CD4-positive, alpha-beta T cell treated with Interferon alpha-2 for 1 hour (primary cell): Measurements from ENCODE around the gene CORT.
A peak's percentile ranks its signal among the peaks of the same experiment; 100 is the strongest.
"Not testable (repeated sequence)": the region's sequence is repeated elsewhere in the genome, so short reads cannot be mapped to it uniquely, and the experiment has no call there.

Source experiments
- DNase-seq, 2 donors: peaks; one replicate each; pipeline ENCODE4 v3.0.0-alpha.2; 2020 to 2022

The CORT gene

DNA sequence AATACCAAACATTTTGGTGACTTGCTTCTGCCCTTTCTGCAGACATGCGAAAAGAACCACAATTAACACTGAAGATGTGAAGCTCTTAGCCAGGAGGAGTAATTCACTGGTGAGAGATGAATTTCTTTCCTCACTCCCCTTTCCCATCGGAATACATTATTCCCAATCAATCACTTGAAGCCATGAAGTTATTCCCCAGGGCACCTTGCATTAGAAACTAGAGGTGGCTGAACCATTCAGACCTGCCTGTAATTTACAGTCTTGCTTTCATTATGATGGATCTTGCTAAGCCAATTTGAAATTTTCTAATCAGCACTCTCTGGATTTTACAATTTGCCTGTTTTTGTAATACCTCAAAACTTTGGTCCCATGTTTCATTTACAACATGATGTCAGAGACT lies 9.5 kb upstream of the CORT start:
- no peak for DNase-seq

DNA sequence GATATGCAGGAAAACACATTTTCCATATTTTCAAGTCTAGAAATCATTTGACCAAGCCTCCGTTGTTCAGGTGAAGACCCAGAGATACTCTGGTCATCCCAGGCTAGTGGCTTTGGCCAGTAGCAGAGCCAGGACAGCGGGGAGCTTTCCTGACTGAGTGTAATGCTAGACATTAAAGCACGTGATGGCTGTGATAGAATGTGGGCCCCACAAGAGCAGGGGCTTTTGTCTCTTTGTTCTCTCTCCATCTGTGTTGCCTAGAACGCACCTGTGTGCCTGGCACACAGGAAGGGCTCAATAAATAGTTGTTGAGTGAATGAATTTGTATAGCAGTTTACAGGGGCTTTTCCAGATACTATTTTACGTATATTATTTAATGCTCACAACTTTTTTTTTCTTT lies 9.0 kb upstream of the CORT start:
- DNase-seq = no peak

DNA sequence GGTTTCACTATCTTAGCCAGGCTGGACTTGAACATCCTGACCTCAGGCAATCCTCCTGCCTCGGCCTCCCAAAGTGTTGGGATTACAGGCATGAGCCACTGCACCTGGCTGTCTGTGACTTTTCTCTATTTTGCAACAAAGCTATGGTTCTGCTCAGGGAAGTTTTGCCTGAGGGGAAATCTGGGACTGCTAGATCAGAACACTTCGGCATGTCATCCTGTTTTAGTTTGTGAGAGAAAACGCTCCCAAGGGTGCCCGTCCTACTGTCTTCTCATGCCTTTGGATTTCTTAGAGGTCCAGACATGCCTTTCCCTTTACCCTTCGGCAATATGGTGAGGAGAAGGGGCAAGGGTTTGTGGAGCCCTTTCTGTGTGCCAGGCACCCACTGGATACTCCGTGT lies 5.6 kb upstream of the CORT start:
- DNase-seq = no peak

DNA sequence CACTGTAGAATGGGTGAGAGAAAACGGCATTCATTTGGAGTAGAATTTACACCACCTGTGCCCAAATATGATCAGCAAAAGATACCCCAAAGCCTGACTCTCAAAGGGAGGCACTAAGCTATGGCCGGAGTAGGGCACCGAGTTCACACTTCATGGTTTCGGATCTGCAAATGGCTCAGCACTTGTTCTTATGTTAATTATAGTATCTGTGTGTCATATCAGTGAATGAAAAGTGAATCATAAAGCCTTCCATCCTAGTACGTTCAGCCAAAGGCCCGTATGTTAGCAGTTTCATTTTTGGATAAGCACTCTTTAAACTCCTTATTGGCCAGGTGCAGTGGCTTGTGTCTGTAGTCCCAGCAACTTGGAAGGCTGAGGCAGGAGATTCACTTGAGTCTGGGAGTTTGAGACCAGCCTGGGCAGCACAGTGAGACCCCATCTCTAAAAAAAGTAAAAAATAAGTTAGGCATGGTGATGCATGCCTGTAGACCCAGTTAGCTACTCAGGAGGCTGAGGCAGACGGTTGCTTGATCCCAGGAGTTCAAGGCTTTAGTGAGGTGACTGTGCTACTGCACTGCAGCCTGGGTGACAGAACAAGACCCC lies 4.9 kb upstream of the CORT start:
- no peak for DNase-seq

DNA sequence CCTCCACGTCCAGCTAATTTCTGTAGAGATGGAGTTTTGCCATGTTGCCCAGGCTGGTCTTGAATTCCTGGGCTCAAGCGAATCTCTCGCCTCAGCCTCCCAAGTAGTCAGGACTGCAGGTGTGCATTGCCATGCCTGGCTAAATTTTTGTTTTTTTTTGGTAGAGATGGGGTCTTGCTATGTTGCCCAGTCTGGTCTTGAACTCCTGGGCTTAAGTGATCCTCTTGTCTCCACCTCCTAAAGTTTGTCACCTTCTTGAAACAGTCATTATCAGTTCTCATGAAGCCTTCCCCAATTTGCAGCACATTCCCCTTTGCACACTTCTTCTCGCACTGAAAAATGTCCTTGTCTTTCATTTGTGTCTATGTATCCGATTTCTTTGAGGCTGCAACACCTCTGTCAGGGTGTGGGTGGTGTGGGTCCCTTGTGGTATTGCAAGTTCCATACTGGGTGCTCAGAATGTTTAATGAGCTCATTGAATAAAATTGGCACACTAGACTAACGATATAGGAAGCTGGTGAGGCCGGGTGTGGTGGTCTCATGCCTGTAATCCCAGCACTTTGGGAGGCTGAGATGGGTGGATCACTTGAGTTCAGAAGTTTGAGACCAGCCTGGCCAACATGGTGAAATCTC lies 2.9 kb upstream of the CORT start:
- DNase-seq = no peak

DNA sequence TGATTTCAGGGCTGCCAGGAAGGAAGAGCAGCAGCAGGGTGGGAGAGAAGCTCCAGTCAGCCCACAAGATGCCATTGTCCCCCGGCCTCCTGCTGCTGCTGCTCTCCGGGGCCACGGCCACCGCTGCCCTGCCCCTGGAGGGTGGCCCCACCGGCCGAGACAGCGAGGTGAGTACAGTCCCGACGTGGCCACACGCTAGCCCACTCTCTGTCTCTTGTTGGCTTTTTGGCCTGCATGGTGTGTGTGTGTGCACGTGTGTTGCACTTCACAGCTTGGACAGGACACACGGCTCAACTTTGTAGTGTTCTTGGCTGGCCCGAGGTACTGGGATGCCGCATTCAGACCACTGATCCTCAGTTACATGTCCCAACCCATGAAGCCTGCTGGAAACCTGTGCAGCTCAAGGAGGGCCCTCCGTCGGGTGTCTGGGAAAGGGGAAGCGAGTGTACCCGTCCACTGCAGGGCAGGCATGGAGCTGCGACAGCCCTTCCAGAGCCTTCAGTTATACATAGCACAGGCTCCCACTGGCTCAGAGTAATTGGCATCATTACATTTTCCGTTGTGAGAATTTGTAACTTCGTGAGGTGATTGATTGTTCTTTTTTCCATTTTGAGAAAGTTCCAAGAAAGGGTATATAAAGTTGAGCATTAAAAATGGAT lies 454 bp downstream of the CORT start:
- DNase-seq = no peak

DNA sequence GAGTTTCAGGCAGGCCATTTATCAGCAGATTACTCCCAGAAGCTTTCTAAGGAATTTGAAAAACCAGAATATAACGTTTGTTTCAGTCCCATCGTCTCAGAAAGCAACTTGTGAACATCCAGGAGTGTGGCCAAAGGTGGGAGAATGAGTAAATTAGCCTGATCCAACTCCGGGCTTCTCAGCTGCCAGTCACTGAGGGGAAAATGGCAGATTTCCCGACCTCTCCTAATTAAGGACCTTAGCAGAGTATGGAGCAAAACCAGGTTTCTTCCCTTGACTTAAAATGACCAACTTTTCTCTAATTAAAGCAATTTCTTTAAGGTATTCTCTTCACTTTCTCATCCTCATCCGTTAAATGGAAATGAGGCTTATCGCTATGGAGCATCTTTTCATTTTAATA lies 1.0 kb downstream of the CORT start:
- no peak for DNase-seq

DNA sequence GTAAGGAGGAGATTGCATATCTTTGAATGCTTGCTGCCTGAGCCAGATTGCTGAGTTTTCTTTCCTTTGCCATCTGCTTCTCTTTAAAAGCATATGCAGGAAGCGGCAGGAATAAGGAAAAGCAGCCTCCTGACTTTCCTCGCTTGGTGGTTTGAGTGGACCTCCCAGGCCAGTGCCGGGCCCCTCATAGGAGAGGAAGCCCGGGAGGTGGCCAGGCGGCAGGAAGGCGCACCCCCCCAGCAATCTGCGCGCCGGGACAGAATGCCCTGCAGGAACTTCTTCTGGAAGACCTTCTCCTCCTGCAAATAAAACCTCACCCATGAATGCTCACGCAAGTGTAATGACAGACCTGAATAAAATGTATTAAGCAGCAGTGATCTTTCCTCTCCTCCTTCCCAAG lies 1.5 kb downstream of the CORT start:
- DNase-seq = no peak

DNA sequence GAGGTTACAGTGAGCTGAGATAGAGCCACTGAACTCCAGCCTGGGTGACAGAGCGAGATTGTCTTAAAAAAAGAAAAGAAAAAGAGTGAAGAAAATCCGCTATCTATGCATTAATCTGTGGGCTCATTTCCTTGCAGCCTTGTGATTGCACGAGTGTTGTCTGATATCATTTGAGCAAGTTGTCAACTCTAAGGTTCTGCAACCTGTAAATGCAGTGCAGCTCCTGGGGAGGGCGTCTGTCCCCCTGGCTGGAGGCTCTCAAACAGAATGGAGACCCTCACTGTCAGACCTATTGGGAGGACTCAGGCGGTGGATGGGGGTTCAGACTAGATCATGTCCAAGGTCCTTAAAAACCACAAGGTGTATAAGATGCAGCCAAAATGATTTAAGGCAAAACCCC lies 6.2 kb downstream of the CORT start:
- DNase-seq = no peak

DNA sequence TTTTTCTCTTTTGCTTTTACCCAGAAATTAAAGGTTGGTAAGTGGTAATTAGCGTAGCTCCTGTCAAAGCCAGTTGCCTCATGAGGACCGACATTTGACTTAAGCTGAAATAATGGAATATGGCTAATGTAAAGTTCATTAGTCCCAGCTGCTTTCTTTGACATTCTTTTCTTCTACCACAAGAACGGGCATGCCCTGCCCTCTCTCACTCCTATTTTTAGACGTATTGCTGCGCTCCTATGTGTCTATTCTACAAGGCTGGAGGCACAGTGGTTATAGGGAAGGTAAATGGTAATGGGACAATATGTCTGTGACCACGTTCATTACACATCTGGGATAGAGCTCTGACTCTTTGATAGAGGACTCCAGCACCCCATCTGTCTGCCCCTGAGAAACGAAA lies 6.8 kb downstream of the CORT start:
- no peak for DNase-seq

DNA sequence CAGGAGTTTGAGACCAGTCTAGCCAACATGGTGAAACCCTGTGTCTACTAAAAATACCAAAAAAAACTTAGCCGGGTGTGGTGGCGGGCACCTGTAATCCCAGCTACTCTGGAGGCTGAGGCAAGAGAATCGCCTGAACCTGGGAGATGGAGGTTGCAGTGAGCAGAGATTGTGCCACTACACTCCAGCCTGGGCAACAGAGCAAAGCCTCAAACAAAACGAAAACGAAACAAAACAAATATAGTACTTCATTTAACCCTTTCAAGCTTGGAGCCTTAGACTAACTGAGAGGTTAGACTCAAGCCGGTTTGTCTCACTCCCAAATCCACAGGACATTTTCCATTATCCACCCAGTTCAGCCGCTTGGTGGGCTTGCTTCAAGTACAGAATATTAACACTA lies 7.6 kb downstream of the CORT start:
- DNase-seq = not testable (repeated sequence)

DNA sequence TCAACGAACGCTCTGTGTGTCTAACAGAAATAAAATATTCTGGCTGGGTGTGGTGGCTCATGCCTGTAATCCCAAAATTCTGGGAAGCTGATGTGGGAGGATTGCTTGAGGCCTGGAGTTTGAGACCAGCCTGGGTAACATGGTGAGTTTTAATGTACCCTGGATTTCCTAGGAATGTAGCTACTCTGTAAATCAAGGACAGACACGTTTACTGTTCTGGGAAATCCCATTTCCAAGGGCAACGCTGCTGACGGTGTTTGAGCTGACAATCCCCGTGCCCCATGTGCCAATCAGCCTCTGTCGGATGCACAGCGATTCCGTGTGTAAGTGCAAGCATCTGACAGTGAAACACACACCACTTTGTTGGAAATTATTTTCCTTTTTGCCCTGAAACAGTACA lies 8.0 kb downstream of the CORT start:
- DNase-seq = no peak

DNA sequence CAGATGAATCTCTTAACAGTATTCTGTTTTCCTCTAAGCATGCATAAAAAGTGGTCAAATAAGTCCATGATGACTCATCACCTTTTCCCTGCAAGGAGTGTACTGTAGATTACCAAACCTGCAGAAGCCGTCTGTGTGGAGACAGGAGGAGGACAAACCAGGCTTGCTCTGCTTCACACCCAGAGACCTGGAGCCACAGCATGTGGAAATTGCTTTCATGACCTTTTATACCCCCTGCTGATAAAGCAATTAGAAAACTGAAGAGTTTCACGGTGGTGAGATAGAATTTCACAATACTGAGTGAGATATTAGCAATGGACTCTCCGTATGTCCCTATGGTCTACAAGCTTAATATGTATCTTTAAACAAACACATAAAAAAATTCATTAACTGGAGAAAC lies 9.4 kb downstream of the CORT start:
- no peak for DNase-seq

DNA sequence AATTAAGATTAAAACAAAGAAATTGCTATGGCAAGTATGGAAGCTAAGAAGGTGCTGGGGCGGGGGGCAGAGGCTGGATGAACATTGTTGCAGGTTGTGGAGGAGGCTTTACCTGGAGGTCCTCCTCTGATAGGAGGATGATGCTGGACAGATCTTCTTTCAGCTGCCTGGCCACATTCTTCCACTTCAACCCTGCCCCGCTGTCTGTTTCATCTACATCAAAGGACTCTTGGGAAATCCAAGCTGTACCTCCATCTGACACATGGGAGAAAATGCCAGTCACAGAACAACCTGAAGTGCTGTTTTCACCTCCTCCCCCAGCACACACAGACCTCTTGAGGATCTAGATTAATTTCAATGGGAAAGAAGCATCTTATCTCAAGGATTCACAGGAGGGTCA lies 17.2 kb downstream of the CORT start:
- no peak for DNase-seq

DNA sequence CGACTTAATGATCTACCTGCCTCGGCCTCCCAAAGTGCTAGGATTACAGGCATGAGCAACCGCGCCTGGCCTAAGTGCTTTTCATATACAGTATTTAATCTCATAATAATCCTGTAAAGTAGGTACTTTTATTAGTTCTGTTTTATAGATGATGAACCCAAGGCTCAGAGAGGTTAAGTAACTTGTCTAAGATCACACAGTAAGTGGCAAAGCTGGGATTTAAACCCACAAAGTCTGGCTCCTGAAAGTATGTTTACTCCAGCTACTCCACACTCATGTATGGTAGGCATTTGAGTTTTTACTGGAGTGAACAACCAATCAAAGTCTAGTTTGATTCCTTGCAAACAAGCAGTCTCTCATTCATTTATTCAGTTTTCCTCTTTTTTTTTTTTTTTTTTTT lies 20.2 kb downstream of the CORT start:
- DNase-seq = no peak

DNA sequence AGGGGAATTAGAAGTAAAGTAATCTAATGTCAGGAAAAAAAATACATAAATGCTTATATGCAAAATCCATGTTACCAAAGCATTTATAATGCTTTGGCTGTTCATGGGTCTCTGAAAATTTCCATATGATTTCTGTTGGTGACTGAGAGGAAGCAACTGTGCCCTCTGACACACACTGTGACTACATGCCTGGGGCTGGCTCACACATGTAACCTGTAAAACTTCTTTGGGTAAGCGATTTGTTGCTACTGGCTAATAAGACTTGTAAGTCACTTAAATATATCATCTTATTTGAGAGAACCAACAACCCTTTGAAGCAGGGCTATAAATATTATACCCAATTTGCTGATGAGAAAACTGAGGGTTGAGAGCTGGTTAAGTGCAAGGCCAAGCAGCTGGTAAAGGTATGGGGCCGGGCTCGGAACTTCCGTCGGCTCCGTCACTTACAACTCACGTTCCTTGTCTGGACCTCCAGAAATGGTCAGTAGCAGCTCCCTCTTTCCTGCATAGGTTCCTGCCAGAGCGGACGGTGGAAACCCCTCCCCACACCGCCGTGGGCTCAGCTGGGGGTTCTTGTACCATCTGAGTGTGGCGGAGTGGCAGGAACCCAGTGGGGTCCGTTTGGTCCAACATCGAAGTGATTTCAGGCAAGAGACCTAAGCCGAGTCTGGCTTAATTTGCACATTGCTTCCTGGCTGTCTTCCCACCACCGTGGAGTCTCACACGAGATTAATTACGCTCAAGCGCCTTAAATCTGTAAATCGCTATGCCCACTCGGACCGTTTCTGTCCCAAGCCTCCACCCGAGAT lies 21.8 kb downstream of the CORT start:
- DNase-seq = no peak

DNA sequence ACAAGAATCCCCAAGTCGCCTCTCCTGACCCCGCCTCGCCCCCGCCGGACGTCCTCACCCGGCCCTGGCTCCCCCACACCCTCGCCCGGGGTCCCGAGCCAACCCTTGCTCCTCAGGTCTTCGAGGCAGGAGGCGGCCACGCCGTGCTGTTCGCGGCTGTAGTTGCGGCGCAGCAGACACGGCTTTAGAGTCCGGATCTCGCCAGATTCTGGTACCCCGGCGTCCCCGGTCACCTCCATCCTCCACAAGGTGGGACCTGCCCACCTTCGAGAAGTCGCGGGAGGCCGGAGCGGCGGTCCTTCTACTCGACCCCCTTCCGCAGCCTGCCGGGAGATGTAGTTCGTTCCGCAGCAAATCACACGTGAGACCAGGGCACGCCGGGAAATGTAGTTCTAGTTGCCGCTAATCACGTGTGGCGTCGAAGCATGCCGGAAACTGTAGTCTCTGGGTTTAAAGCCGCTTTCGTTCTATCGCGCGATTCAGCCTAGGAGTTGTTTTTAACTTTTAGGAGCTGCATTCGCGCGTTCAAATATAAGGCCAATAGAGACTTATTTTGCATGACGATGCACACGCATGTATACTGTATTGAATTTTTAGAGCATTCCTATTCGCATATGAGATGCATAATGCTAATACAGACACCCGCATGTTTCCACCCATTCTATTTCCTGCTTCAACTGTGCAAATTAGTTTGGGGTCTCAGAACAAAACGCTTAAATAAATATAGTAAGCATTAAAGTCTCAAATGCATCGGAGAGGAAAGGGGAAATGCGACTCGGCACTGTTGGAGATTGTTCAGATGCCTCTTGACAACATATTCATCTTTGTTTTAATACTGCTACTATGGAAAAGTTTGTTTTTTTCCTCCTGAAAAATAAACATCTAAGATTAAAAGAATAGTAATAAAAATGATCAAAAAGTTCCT lies 22.7 kb downstream of the CORT start, which contains the start of gene DFFA:
DFFA (minus strand) TSS at position 310 of the 925 bp plus-strand sequence; CDS start at position 239, 71 bp downstream.
- DNase-seq = peak; percentile 91 to 94

DNA sequence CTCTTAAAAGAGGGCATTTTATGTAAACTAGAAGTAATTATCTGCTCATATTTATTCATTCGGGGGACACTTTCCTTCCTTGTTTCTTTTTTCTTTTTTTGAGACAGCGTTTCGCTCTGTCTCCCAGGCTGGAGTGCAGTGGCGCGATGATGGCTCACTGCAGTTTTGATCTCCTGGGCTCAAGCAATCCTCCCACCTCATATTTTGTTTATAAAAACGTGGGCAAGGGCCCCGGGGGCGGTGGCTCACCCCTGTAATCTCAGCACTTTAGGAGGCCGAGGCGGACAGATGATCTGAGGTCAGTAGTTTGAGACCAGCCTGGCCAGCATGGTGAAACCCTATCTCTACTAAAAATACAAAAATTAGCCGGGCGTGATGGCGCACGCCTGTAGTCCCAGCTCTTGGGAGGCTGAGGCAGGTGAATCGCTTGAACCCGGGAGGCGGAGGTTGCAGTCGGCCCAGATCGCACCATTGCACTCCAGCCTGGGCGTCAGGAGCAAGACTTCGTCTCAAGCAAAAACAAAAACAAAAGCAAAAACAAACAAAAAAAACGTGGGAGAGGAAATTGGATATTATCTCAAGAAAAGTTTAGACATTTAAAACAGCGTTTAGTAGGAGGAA lies 23.4 kb downstream of the CORT start:
- no peak for DNase-seq

DNA sequence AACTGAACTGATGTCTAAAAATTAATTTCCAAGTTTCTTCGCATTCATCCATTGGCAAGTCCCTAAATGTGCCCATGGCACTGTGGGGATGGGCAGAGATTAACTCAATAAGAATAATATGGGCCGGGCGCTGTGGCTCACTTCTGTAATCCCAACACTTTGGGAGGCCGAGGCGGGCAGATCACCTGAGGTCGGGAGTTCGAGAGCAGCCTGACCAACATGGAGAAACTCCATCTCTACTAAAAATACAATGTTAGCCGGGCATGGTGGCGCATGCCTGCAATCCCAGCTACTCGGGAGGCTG lies 24.4 kb downstream of the CORT start:
- DNase-seq = not testable (repeated sequence)

DNA sequence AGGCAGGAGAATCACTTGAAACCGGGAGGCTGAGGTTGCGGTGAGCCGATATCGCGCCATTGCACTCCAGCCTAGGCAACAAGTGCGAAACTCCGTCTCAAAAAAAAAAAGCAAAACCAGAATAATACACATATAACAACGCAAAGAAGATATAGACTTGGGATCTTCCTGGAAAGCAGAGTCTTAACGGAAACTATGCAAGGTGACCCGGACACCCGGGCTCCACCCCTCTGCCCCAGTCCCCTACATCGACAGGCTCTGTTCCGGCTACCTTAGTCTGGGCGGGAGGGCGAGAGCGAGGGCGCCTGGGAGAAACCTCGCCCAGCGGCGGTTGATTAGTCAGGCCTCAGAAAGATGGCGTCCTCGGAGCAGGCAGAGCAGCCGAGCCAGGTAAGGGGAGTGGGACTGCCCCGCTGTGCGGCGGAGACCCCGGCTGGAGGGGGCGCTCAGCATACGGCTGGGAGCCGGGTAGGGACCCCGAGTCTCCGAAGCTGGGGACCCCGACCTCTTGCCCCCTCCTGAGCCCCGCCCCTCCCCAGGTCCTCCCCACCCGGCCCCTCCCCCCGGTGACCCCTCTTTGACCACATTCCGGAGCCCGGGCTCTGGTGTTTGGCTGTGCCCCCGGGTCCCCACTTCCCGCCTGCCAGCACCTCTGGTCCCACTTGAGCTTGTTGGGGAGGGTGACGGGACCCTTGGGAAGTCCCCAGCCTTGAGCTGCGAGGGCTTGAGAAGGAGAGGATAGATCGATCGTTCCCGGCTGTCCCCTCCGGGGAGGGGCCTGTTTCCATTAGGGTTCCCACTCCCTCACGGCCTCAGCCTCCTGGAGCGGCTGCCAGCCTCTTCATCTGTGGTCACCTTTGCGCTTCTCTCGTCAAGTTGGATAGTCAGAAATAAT lies 25.0 kb downstream of the CORT start, which contains the start of gene PEX14:
PEX14 (plus strand) TSS at position 338 of the 895 bp plus-strand sequence; CDS start at position 355, 17 bp downstream.
- peak; percentile 81 to 90 for DNase-seq

DNA sequence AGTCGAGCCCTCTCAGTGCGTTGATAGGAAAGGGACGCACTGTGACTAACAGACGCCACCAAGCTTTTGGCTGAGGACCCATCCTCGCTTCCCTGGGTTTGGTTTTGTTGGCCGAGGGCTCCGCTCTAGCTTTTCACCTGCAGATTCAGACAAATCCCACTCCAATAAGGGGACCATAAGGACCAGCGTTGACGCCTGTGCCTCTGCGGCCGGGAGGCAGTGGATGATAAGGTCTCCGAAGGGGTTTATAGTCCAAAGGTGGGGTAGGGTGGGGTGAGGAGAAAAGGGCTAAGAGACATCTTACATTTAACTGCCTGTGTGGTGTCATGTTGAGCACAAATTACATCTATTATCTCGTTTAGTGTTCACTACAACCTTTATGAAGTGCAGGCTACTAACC lies 25.7 kb downstream of the CORT start:
- DNase-seq = no peak
